H1 (cell line): ENCODE measurements around the gene GALNT15. TPM values are rescaled to one million over a fixed set of nuclear protein-coding genes. Genes with fewer than 3 reads are reported as not detected.

Experiments used
- CTCF ChIA-PET: fragments of 300-600 bp; sonication (Branson Sonifier 250); formaldehyde crosslinking; loops from one replicate; lab custom pipeline; 2021; ENCODE audit not compliant: partially characterized antibody; lab: Charles Lee
- POLR2A ChIA-PET: fragments of 300-600 bp; sonication (Branson Sonifier 250); formaldehyde crosslinking; loops from one replicate; lab custom pipeline; 2021; ENCODE audit warnings: inconsistent platforms; ENCODE audit not compliant: partially characterized antibody; lab: Charles Lee
- DNase-seq, 2 experiments: peaks; one replicate each; pipeline versions ENCODE4 v3.0.0 to v3.0.0-alpha.2; 2010 to 2022; ENCODE audit warnings: low spot score in 2 of 2, low read depth in 1 of 2, mixed read lengths in 1 of 2
- FAIRE-seq: peaks from 2 replicates; lab custom pipeline; 2011; peaks lifted over from hg19 to GRCh38; lab: Jason Lieb, UNC
- H2AFZ ChIP-seq: 2 replicates; pipeline ENCODE4 v1.8.1; 2012; ENCODE audit warnings: low read length, inconsistent platforms
- H2AK5ac ChIP-seq: 2 replicates; pipeline ENCODE4 v1.6.1; 2013; ENCODE audit warnings: low read depth, low read length
- H2BK120ac ChIP-seq: replicated peaks from 2 replicates; pipeline ENCODE3; 2013; ENCODE audit warnings: low read depth, low read length, inconsistent platforms
- H2BK12ac ChIP-seq: 2 replicates; pipeline ENCODE4 v1.6.1; 2013; ENCODE audit warnings: low read depth, low read length
- H2BK15ac ChIP-seq: 2 replicates; pipeline ENCODE4 v1.6.1; 2013; ENCODE audit warnings: low read length
- H2BK20ac ChIP-seq: 2 replicates; pipeline ENCODE4 v1.6.1; 2013; ENCODE audit warnings: low read length
- H2BK5ac ChIP-seq: 2 replicates; pipeline ENCODE4 v1.6.1; 2013; ENCODE audit warnings: low read depth, low read length
- H3K14ac ChIP-seq: 2 replicates; pipeline ENCODE4 v1.6.1; 2013; ENCODE audit warnings: inconsistent platforms; ENCODE audit not compliant: insufficient read length
- H3K18ac ChIP-seq: 2 replicates; pipeline ENCODE4 v1.6.1; 2013; ENCODE audit warnings: low read length; ENCODE audit errors: extremely low read depth
- H3K23ac ChIP-seq: 2 replicates; pipeline ENCODE4 v1.6.1; 2013; ENCODE audit warnings: inconsistent platforms; ENCODE audit not compliant: insufficient read length
- H3K23me2 ChIP-seq: 2 replicates; pipeline ENCODE4 v1.6.1; 2013; ENCODE audit warnings: low read depth, low read length
- H3K27ac ChIP-seq: 2 replicates; pipeline ENCODE4 v1.6.1; 2011; ENCODE audit warnings: low read depth, low read length, inconsistent platforms
- H3K27me3 ChIP-seq, 4 experiments: replicated peaks in 1 of 4; 1 replicate in 1 of 4; 2 replicates in 3 of 4; pipeline versions ENCODE4 v1.6.1 to v1.8.1; 2011 to 2013; ENCODE audit warnings: low read length in 3 of 4, mild to moderate bottlenecking in 3 of 4, inconsistent platforms in 2 of 4, mixed read lengths in 2 of 4, moderate library complexity in 1 of 4; ENCODE audit not compliant: control insufficient read depth in 3 of 4, insufficient read depth in 3 of 4; ENCODE audit errors: extremely low read depth in 1 of 4
- H3K36me3 ChIP-seq, 4 experiments: 2 replicates each; pipeline versions ENCODE4 v1.6.1 to v1.8.1; 2011 to 2013; ENCODE audit warnings: mild to moderate bottlenecking in 4 of 4, low read length in 3 of 4, moderate library complexity in 2 of 4, control low read depth in 1 of 4, inconsistent platforms in 1 of 4; ENCODE audit not compliant: insufficient read depth in 4 of 4, control insufficient read depth in 2 of 4
- H3K4ac ChIP-seq: replicated peaks from 2 replicates; pipeline ENCODE3; 2013; ENCODE audit warnings: low read length, low read depth, mixed read lengths, inconsistent platforms; ENCODE audit not compliant: insufficient read length
- H3K4me1 ChIP-seq, 4 experiments: replicated peaks in 1 of 4; 1 replicate in 1 of 4; 2 replicates in 3 of 4; pipeline versions ENCODE4 v1.6.1 to v1.8.1; 2011 to 2013; ENCODE audit warnings: low read length in 3 of 4, inconsistent platforms in 2 of 4, mixed read lengths in 1 of 4; ENCODE audit not compliant: insufficient read depth in 4 of 4, control insufficient read depth in 3 of 4
- H3K4me2 ChIP-seq, 2 experiments: 2 replicates each; pipeline versions ENCODE4 v1.6.1 to v1.8.1; 2011 to 2013; ENCODE audit warnings: low read depth in 2 of 2, low read length in 2 of 2, control low read depth in 1 of 2, inconsistent platforms in 1 of 2, mild to moderate bottlenecking in 1 of 2; ENCODE audit not compliant: insufficient read depth in 1 of 2
- H3K4me3 ChIP-seq, 4 experiments: fragments of 200-600, 300-600 bp in 1 of 4; sonication (generic), shearing (Covaris generic), sonication (Bioruptor Twin) in 1 of 4; 2 replicates each; pipeline versions ENCODE4 v1.5.1 to v1.8.1; 2011 to 2016; ENCODE audit warnings: low read length in 4 of 4, low read depth in 3 of 4, control low read depth in 2 of 4, inconsistent platforms in 2 of 4, mild to moderate bottlenecking in 2 of 4, mixed read lengths in 1 of 4, moderate library complexity in 1 of 4; ENCODE audit not compliant: insufficient read depth in 2 of 4; ENCODE audit errors: extremely low read depth in 1 of 4
- H3K56ac ChIP-seq: replicated peaks from 2 replicates; pipeline ENCODE3; 2013; ENCODE audit warnings: low read depth, mild to moderate bottlenecking, mixed read lengths, low read length, inconsistent platforms; ENCODE audit not compliant: insufficient read length
- H3K79me1 ChIP-seq: 2 replicates; pipeline ENCODE4 v1.6.1; 2013; ENCODE audit warnings: low read depth, low read length, control low read depth
- H3K79me2 ChIP-seq, 2 experiments: 2 replicates each; pipeline versions ENCODE4 v1.6.1 to v1.8.1; 2012 to 2013; ENCODE audit warnings: low read length in 2 of 2, mild to moderate bottlenecking in 2 of 2, inconsistent platforms in 1 of 2; ENCODE audit not compliant: insufficient read depth in 2 of 2, control insufficient read depth in 1 of 2
- H3K9ac ChIP-seq, 4 experiments: replicated peaks in 1 of 4; 1 replicate in 1 of 4; 2 replicates in 3 of 4; pipeline versions ENCODE4 v1.6.1 to v1.8.1; 2011 to 2013; ENCODE audit warnings: low read depth in 3 of 4, low read length in 3 of 4, control low read depth in 2 of 4, mild to moderate bottlenecking in 2 of 4, moderate library complexity in 2 of 4, inconsistent platforms in 1 of 4; ENCODE audit errors: extremely low read depth in 1 of 4
- H3K9me3 ChIP-seq, 2 experiments: 2 replicates each; pipeline versions ENCODE4 v1.6.1 to v1.8.1; 2012 to 2013; ENCODE audit warnings: mild to moderate bottlenecking in 2 of 2, moderate library complexity in 2 of 2, control low read depth in 1 of 2, inconsistent platforms in 1 of 2, low read depth in 1 of 2, low read length in 1 of 2, mixed read lengths in 1 of 2; ENCODE audit not compliant: insufficient read depth in 2 of 2
- H4K20me1 ChIP-seq, 2 experiments: replicated peaks in 1 of 2; 2 replicates each; pipeline versions ENCODE3 to v1.8.1; 2011 to 2013; ENCODE audit warnings: inconsistent platforms in 2 of 2, low read length in 2 of 2, mild to moderate bottlenecking in 1 of 2; ENCODE audit not compliant: insufficient read depth in 2 of 2, control insufficient read depth in 1 of 2
- H4K5ac ChIP-seq: 2 replicates; pipeline ENCODE4 v1.6.1; 2013; ENCODE audit warnings: low read length, low read depth, mixed read lengths, inconsistent platforms; ENCODE audit not compliant: insufficient read length
- H4K8ac ChIP-seq: 2 replicates; pipeline ENCODE4 v1.8.0; 2013; ENCODE audit warnings: mild to moderate bottlenecking, moderate library complexity, low read length, inconsistent platforms; ENCODE audit not compliant: insufficient read depth; ENCODE audit errors: extremely low read depth
- H4K91ac ChIP-seq: replicated peaks from 2 replicates; pipeline ENCODE3; 2013; ENCODE audit warnings: low read length, mixed read lengths, inconsistent platforms; ENCODE audit not compliant: insufficient read length
- RAD21 ChIP-seq, 2 experiments: IDR thresholded peaks in 1 of 2; conservative IDR thresholded peaks in 1 of 2; 2 replicates each; pipeline ENCODE4 v1.6.1; 2011; ENCODE audit warnings: low read depth in 2 of 2, low read length in 2 of 2, improper control_type of control experiment in 1 of 2, inconsistent platforms in 1 of 2, mild to moderate bottlenecking in 1 of 2, moderate library complexity in 1 of 2
- WGBS, 2 experiments: shearing (Covaris generic) in 1 of 2; methylation state at CpG; one replicate each; pipeline versions ENCODE4 v1.1.6 to v1.1.7; 2013 to 2015; ENCODE audit warnings: low lambda C conversion rate in 2 of 2, mixed read lengths in 2 of 2, inconsistent platforms in 1 of 2, low coverage in 1 of 2, missing lambda C conversion rate in 1 of 2; ENCODE audit not compliant: insufficient replicate concordance in 2 of 2, insufficient coverage in 1 of 2, insufficient read length in 1 of 2; ENCODE audit errors: extremely low coverage in 1 of 2, missing lambda C conversion rate in 1 of 2; 5-methylcytosine and 5-hydroxymethylcytosine counted together
- polyA plus RNA-seq, 7 experiments: library from polyadenylated mRNA; depleted of rRNA in 3 of 7; stranded (reverse) in 5 of 7; unstranded in 2 of 7; fragments of >200 nt in 5 of 7; fragments of 200-250 nt in 2 of 7; gene quantifications; 1 replicate in 5 of 7; 2 replicates in 1 of 7; 4 replicates in 1 of 7; pipeline versions ENCODE4 v1.2.1 to v1.2.3, GENCODE V29; 2011 to 2013; ENCODE audit warnings: missing spikeins in 2 of 7, mixed read lengths in 2 of 7
- total RNA-seq: library from RNA; stranded (reverse); fragmentation: NEBNext Ultra II Directional; extraction: Animal tissue kit (Norgen Biotek cat#: 25700); gene quantifications from 2 replicates; pipeline ENCODE4 v1.2.1, GENCODE V29; 2021

Gene GALNT15
- total and polyA plus RNA-seq, 2 of the 8 experiments (the other 6 are each of a cell fraction or from before 2014, with no cell fraction given) = 0.02 TPM; not detected in 1

GRCh38 chr3:16132190-16132589 lies 42.3 kb upstream of the GALNT15 start:
- H3K56ac ChIP-seq = no peak overlapping the region
- no peak overlapping the region for H4K91ac ChIP-seq
- H3K36me3 ChIP-seq = no peaks in the 10 kb centered on the region
- no peak overlapping the region for H4K8ac ChIP-seq
- 73% methylated on average over 7 of the region's 7 CpGs; no CpG with 5 or more reads in 1 of the 2 experiments for WGBS, 2 experiments
- no peak overlapping the region for H3K4ac ChIP-seq
- H3K9me3 ChIP-seq = no peaks in the 10 kb centered on the region
- H3K27me3 ChIP-seq = no peaks in the 10 kb centered on the region
- no peak overlapping the region for H2BK20ac ChIP-seq
- H3K79me2 ChIP-seq = no peaks in the 10 kb centered on the region
- DNase-seq (no peak), FAIRE-seq (no peak)
- no peak overlapping the region for H2BK120ac ChIP-seq
- CTCF ChIA-PET = interaction anchor here (0.6 to 1.2 kb wide), 2 partner anchors 83 to 753 kb away, joined by 3 to 5 read pairs; no protein-coding TSS in a partner anchor
- no peak overlapping the region for H3K23ac ChIP-seq
- no peaks in the 10 kb centered on the region for H3K23me2 ChIP-seq
- no peak overlapping the region for H3K4me2 ChIP-seq
- no peak overlapping the region for H2BK15ac ChIP-seq
- H3K4me3 ChIP-seq = no peak overlapping the region
- H4K20me1 ChIP-seq = no peaks in the 10 kb centered on the region
- no peak overlapping the region for H2AK5ac ChIP-seq
- no peak overlapping the region for H2BK5ac ChIP-seq
- no peak overlapping the region for H3K14ac ChIP-seq
- no peak overlapping the region for H3K9ac ChIP-seq
- no peak overlapping the region for H3K18ac ChIP-seq
- H2BK12ac ChIP-seq = no peak overlapping the region
- no peaks in the 10 kb centered on the region for H3K4me1 ChIP-seq
- H3K79me1 ChIP-seq = no peaks in the 10 kb centered on the region
- no peak overlapping the region for H3K27ac ChIP-seq
- H2AFZ ChIP-seq = peak overlapping the region; percentile 99; the same call in 1 of the 2 replicates
- no peak overlapping the region for H4K5ac ChIP-seq
- POLR2A ChIA-PET = no interaction called here
- peak in 1 of 2 experiments; percentile 15; a peak in 1 of 4 replicates for TF ChIP-seq RAD21 (IDR thresholded peaks at IDR 0.05 in 1 of 2, conservative IDR thresholded peaks at IDR 0.05 in 1 of 2; ENCODE audit: low read depth in 2 of 2, low read length in 2 of 2)
